Aorta (tissue), 5 donors: ENCODE results near the gene ERGIC2. TPM values are rescaled to one million over a fixed set of nuclear protein-coding genes. Genes with fewer than 3 reads are reported as not detected.
"Not testable (repeated sequence)": the region's sequence is repeated elsewhere in the genome, so short reads cannot be mapped to it uniquely, and the experiment has no call there.

Experiments used
- ATAC-seq: fragments of 200-7000 bp; cut with Tn5 transposase; one replicate; pipeline ENCODE4 v1.9.1; 2022; ENCODE audit warnings: moderate library complexity; ENCODE audit not compliant: low FRiP score
- DNase-seq, 2 donors: peaks; one replicate each; pipeline ENCODE4 v3.0.0-alpha.2; 2020
- H3K27ac ChIP-seq, 2 donors: one replicate each; pipeline ENCODE4 v1.5.1; 2013; ENCODE audit warnings: low read length in 2 of 2, mild to moderate bottlenecking in 2 of 2, moderate library complexity in 2 of 2, control low read depth in 1 of 2, inconsistent platforms in 1 of 2, low read depth in 1 of 2
- H3K27me3 ChIP-seq, 2 donors: one replicate each; pipeline ENCODE4 v1.6.1; 2013; ENCODE audit warnings: control low read depth in 1 of 2, low read length in 1 of 2, mild to moderate bottlenecking in 1 of 2, moderate library complexity in 1 of 2; ENCODE audit not compliant: insufficient read depth in 2 of 2, control insufficient read depth in 1 of 2
- H3K36me3 ChIP-seq, 2 donors: one replicate each; pipeline ENCODE4 v1.6.1; 2013; ENCODE audit warnings: control low read depth in 1 of 2, low read length in 1 of 2, mild to moderate bottlenecking in 1 of 2; ENCODE audit not compliant: insufficient read depth in 2 of 2, control insufficient read depth in 1 of 2
- H3K4me1 ChIP-seq, 2 donors: one replicate each; pipeline ENCODE4 v1.6.1; 2013; ENCODE audit warnings: low read length in 2 of 2, control low read depth in 1 of 2, mild to moderate bottlenecking in 1 of 2, moderate library complexity in 1 of 2; ENCODE audit not compliant: insufficient read depth in 2 of 2, control insufficient read depth in 1 of 2
- H3K4me3 ChIP-seq, 2 donors: one replicate each; pipeline ENCODE4 v1.5.1; 2013; ENCODE audit warnings: low read length in 2 of 2, control low read depth in 1 of 2, mild to moderate bottlenecking in 1 of 2
- H3K9me3 ChIP-seq: one replicate; pipeline ENCODE4 v1.6.1; 2013; ENCODE audit warnings: mild to moderate bottlenecking, low read length; ENCODE audit not compliant: control insufficient read depth
- WGBS, 2 donors: extraction: QIAGEN DNeasy Blood & Tissue Kit; methylation state at CpG; one replicate each; pipeline ENCODE4 v1.1.7; 2013; 5-methylcytosine and 5-hydroxymethylcytosine counted together
- intact Hi-C, 2 donors: fragments of 100-400 bp; cut with DNase I; formaldehyde crosslinking; loops; one replicate each; pipeline versions ENCODE4 v1.14.2 to v1.15.0; 2022
- polyA plus RNA-seq, 2 donors: library from polyadenylated mRNA; stranded (reverse); fragments of 200-250 nt; gene quantifications; one replicate each; pipeline ENCODE4 v1.2.3, GENCODE V29; 2013
- total RNA-seq, 2 donors: library from RNA; stranded (reverse); fragmentation: NEBNext Ultra II Directional; extraction: Animal tissue kit (Norgen Biotek cat#: 25700); gene quantifications; one replicate each; pipeline ENCODE4 v1.2.1, GENCODE V29; 2021
- donor health status: healthy with polysubstance abuse.
- donor health status: Bipolar disorder and iron deficiency.
- donor health status: DM: no; HTN: no; CAD: no.
- donor health status: DM: no; HTN: no; CAD: no.
- donor health status: DM: yes; HTN: yes; CAD: no.

ERGIC2 gene
- total and polyA plus RNA-seq, 4 donors: 63.9 to 118 (median 65.0) TPM

DNA sequence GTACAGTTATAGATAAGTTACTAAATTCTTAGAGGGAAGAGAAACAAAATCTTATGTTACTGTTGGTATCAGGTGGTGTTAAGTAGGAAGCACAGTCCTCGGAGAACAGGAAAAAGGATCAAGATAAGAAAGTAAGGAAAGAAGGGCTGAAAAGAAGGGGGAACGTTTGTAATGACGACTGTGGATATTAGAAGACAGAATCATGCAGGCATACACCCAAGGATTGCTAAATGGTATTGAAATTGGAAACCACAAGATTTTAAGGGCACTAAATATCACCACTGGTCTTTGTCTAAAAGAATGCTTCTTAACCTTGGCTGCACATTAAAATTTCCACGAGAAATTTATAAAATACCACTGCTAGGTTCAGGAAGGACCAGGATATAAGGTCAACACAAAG is 34.1 kb upstream of the ERGIC2 start:
- WGBS, 2 donors: 35 to 50% methylated on average over 4 of the region's 4 CpGs
- H3K9me3 ChIP-seq: peaks cover 2% of the 10 kb centered on the region
- H3K27me3 ChIP-seq: no peaks in the 10 kb centered on the region
- intact Hi-C loops: no loop called here
- H3K36me3 ChIP-seq: no peaks in the 10 kb centered on the region
- no peaks in the 10 kb centered on the region for H3K4me1 ChIP-seq
- no peak overlapping the region for H3K4me3 ChIP-seq
- no peak overlapping the region for H3K27ac ChIP-seq
- no peak for ATAC-seq
- DNase-seq: no peak

DNA sequence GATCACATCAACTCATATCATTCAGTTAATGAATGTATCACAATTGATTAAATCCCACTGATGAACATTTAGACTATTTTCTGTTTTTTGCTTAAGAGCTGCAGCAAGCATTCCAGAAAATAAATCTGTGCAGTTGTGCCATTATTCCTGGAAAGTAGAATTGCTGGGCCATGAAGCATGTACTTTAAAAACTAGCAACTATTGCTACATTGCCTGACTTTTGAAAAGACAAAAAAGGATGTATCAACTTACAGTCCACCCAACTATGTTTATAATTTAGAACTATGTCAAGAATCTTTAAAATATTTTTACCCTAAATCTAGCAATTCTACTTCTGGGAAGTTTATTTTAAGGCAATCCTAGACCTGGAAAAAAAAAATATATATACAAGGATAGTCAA is 33.4 kb upstream of the ERGIC2 start:
- DNase-seq (no peak), ATAC-seq (no peak)
- H3K27ac ChIP-seq: no peak overlapping the region
- no peaks in the 10 kb centered on the region for H3K27me3 ChIP-seq
- peaks cover 2% of the 10 kb centered on the region for H3K9me3 ChIP-seq
- no peaks in the 10 kb centered on the region for H3K36me3 ChIP-seq
- H3K4me1 ChIP-seq: no peaks in the 10 kb centered on the region
- no peak overlapping the region for H3K4me3 ChIP-seq
- intact Hi-C loops: no loop called here

DNA sequence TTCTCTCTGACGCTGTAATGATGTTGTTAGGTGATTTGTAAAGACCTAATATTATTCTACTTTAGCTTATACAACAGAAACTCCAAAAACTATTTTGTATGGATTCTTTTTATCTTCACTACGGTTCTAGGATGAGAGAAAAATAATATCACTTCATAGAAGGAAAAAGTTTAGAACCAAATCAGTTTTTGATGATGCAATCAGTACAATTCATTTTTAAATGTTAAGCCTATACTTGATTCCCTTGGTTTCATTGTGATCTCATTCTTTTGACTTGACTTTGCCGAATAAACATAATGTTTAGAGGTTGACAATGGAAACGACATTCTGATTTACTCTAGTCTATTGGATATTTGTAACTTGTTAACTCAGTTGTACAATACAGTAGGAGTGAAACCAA is 24.6 kb upstream of the ERGIC2 start:
- Histone ChIP-seq H3K36me3 (no peaks in the 10 kb centered on the region), H3K4me1 (no peaks in the 10 kb centered on the region), H3K27ac (no peak overlapping the region), H3K9me3 (no peaks in the 10 kb centered on the region), H3K4me3 (no peak overlapping the region), H3K27me3 (no peaks in the 10 kb centered on the region)
- 65 to 69% methylated on average over 4 of the region's 4 CpGs for WGBS, 2 donors
- DNase-seq (no peak), ATAC-seq (no peak)
- intact Hi-C loops: no loop called here

- intact Hi-C loops: no loop called here
- no peaks in the 10 kb centered on the region for H3K4me1 ChIP-seq
- WGBS, 2 donors: 36 to 40% methylated on average over 4 of the region's 4 CpGs
- no peak overlapping the region for H3K4me3 ChIP-seq
- H3K9me3 ChIP-seq: no peaks in the 10 kb centered on the region
- DNase-seq (no peak), ATAC-seq (no peak)
- no peak overlapping the region for H3K27ac ChIP-seq
- no peaks in the 10 kb centered on the region for H3K36me3 ChIP-seq
- H3K27me3 ChIP-seq: no peaks in the 10 kb centered on the region
These were observed 23.0 kb upstream of the ERGIC2 start for GRCh38 chr12:29403991-29404390.

- Histone ChIP-seq H3K27me3 (no peaks in the 10 kb centered on the region), H3K4me1 (no peaks in the 10 kb centered on the region)
These were observed 21.5 kb upstream of the ERGIC2 start for GRCh38 chr12:29402437-29402836.

GRCh38 chr12:29398495-29398894 is 17.5 kb upstream of the ERGIC2 start:
- ATAC-seq (no peak), DNase-seq (no peak)
- Histone ChIP-seq H3K9me3 (no peaks in the 10 kb centered on the region), H3K27ac (no peak overlapping the region), H3K4me3 (no peak overlapping the region), H3K4me1 (no peaks in the 10 kb centered on the region), H3K36me3 (no peaks in the 10 kb centered on the region), H3K27me3 (no peaks in the 10 kb centered on the region)
- WGBS, 2 donors: 78 to 95% methylated on average over 1 of the region's 1 CpG
- intact Hi-C loops: no loop called here

More at GRCh38 chr12:29402437-29402836, 21.5 kb upstream of the ERGIC2 start:
- intact Hi-C loops: no loop called here
- H3K4me3 ChIP-seq: no peak overlapping the region
- no peaks in the 10 kb centered on the region for H3K9me3 ChIP-seq
- H3K36me3 ChIP-seq: no peaks in the 10 kb centered on the region
- DNase-seq: no peak
- no peak for ATAC-seq
- no peak overlapping the region for H3K27ac ChIP-seq

DNA sequence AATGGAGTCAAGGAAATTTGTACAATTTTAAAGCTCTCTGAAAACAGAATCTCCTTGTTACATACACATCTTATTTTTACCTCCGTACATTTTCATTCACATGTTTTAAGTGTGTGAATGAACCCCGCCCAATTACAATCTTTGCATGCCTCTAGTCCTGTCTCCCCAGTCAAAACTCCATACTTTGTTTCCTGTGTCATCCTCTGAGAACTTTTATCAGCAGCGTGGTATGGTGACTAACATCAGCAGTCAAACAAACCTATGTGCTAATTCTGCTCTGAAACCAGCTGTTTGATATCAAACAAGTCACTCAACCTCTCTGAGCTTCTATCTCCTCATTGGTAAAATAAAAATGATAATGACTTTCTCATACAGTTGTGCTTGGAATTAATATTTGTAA is 15.8 kb upstream of the ERGIC2 start:
- Histone ChIP-seq H3K27ac (no peak overlapping the region), H3K9me3 (no peaks in the 10 kb centered on the region), H3K4me3 (no peak overlapping the region), H3K4me1 (no peaks in the 10 kb centered on the region), H3K27me3 (no peaks in the 10 kb centered on the region), H3K36me3 (no peaks in the 10 kb centered on the region)
- no peak for DNase-seq
- WGBS, 2 donors: 73 to 74% methylated on average over 3 of the region's 3 CpGs
- no peak for ATAC-seq
- intact Hi-C loops: no loop called here

DNA sequence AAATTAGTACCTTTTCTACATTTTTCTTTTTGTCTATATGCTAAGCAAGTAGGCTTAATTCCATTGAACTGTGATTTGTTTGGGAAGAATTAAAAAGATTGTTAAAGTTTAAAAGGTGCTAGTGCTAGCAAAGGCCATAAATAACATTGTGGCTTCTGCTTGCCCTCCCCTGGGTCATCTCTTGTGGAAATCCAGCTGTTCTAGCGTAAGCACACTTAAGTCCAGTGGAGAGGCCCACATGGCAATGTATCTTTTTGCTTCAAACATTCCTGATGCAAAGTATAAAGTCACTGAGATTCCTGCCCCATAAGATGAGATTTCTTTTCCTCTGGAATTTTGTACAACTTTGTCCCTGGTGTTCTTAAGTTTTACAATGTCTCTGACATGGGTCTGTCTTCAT is 14.4 kb upstream of the ERGIC2 start:
- no peaks in the 10 kb centered on the region for H3K27me3 ChIP-seq
- intact Hi-C loops: no loop called here
- WGBS, 2 donors: 73 to 79% methylated on average over 1 of the region's 1 CpG
- H3K4me1 ChIP-seq: no peaks in the 10 kb centered on the region
- no peaks in the 10 kb centered on the region for H3K9me3 ChIP-seq
- ATAC-seq (no peak), DNase-seq (no peak)
- H3K27ac ChIP-seq: no peak overlapping the region
- no peaks in the 10 kb centered on the region for H3K36me3 ChIP-seq
- no peak overlapping the region for H3K4me3 ChIP-seq

GRCh38 chr12:29390419-29390818 is 9.4 kb upstream of the ERGIC2 start:
- H3K4me3 ChIP-seq, H3K27ac ChIP-seq, H3K4me1 ChIP-seq, H3K27me3 ChIP-seq, H3K36me3 ChIP-seq, ATAC-seq, intact Hi-C loops, H3K9me3 ChIP-seq, DNase-seq: not testable (repeated sequence)
- WGBS, 2 donors: 74 to 77% methylated on average over 3 of the region's 3 CpGs
